Stimulated activated effector memory CD8-positive, alpha-beta T cell treated with anti-CD3 and anti-CD28 coated beads, Interleukin-12 subunit alpha, Interleukin-12 subunit beta, amount 100 ng/mL, for 72 hours (primary cell): ENCODE measurements around the gene CARS2.
A peak's percentile ranks its signal among the peaks of the same experiment; 100 is the strongest.

ENCODE experiments used
- ATAC-seq: fragments of 150-1000 bp; cut with Tn5 transposase; 2 replicates; pipeline ENCODE4 v1.10.0; 2021
- DNase-seq, 2 donors: peaks; one replicate each; pipeline ENCODE4 v3.0.0; 2021 to 2022; ENCODE audit warnings: low spot score in 2 of 2
- H3K27ac Mint-ChIP-seq: one replicate; pipeline ENCODE4 v1.8.0; 2022; ENCODE audit warnings: mild to moderate bottlenecking, mixed read lengths
- H3K36me3 Mint-ChIP-seq: one replicate; pipeline ENCODE4 v1.8.0; 2022; ENCODE audit warnings: mild to moderate bottlenecking, mixed read lengths
- H3K4me1 Mint-ChIP-seq: one replicate; pipeline ENCODE4 v1.8.0; 2022; ENCODE audit warnings: mixed read lengths
- H3K4me3 Mint-ChIP-seq: one replicate; pipeline ENCODE4 v1.8.0; 2022; ENCODE audit warnings: mild to moderate bottlenecking, mixed read lengths
- H3K9me3 Mint-ChIP-seq: one replicate; pipeline ENCODE4 v1.8.0; 2022; ENCODE audit warnings: mixed read lengths

CARS2 gene

DNA sequence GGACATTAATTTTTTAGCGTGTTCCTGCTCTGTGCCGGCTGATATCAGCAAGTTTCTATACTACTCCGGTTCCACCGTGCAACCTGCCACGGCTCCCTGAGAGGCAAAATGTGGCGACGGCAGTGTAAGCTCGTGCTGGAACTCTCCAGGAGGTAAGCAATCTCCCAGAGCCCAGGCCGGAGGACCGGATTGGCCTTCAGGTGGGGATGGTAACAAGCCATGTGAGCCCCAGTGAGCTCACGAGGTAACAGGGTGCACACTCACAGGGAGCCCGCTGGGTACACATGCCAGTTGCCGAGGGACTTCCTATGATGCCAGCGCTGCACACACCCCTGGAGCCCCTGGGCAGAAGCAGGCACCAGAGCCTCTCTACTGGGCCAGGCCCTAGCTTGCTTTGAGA is 52.1 kb downstream of the CARS2 start:
- DNase-seq (no peak), ATAC-seq (no peak)
- Mint-ChIP-seq H3K27ac (peak overlapping the region; percentile 54), H3K9me3 (peaks cover 3% of the 10 kb centered on the region), H3K4me1 (peaks cover 25% of the 10 kb centered on the region), H3K36me3 (peaks cover 44% of the 10 kb centered on the region), H3K4me3 (no peak overlapping the region)

GRCh38 chr13:110653271-110653670 is 52.6 kb downstream of the CARS2 start:
- ATAC-seq (no peak), DNase-seq (no peak)
- Mint-ChIP-seq H3K9me3 (peaks cover 3% of the 10 kb centered on the region), H3K4me3 (no peak overlapping the region), H3K4me1 (peaks cover 19% of the 10 kb centered on the region), H3K27ac (no peak overlapping the region), H3K36me3 (peaks cover 50% of the 10 kb centered on the region)

DNA sequence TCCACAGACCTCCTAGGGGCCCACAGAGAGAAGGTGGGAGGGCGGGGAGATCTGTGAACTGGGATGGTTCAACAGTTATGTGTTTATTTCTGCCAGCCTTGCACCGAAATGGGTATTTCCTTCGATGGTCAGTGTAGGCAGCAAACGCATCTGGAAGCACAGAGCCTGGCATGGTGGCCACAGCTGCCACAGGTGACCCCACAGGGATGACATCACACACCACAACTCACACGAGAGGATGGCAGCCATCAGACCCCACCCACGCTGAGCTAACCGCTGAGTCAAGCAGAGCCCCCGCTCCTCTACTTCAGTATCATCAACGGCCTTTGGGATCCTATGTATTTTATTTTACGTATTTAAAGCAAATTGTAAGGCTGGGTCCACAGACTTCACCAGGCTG is 53.2 kb downstream of the CARS2 start:
- H3K9me3 Mint-ChIP-seq = peaks cover under 1% of the 10 kb centered on the region
- H3K27ac Mint-ChIP-seq = no peak overlapping the region
- ATAC-seq (no peak), DNase-seq (no peak)
- H3K4me3 Mint-ChIP-seq = no peak overlapping the region
- peaks cover 50% of the 10 kb centered on the region for H3K36me3 Mint-ChIP-seq
- H3K4me1 Mint-ChIP-seq = peaks cover 14% of the 10 kb centered on the region

GRCh38 chr13:110652231-110652730 is 53.6 kb downstream of the CARS2 start:
- H3K36me3 Mint-ChIP-seq = peaks cover 50% of the 10 kb centered on the region
- H3K9me3 Mint-ChIP-seq = no peaks in the 10 kb centered on the region
- DNase-seq (no peak), ATAC-seq (no peak)
- H3K27ac Mint-ChIP-seq = no peak overlapping the region
- no peak overlapping the region for H3K4me3 Mint-ChIP-seq
- H3K4me1 Mint-ChIP-seq = peaks cover 12% of the 10 kb centered on the region

DNA sequence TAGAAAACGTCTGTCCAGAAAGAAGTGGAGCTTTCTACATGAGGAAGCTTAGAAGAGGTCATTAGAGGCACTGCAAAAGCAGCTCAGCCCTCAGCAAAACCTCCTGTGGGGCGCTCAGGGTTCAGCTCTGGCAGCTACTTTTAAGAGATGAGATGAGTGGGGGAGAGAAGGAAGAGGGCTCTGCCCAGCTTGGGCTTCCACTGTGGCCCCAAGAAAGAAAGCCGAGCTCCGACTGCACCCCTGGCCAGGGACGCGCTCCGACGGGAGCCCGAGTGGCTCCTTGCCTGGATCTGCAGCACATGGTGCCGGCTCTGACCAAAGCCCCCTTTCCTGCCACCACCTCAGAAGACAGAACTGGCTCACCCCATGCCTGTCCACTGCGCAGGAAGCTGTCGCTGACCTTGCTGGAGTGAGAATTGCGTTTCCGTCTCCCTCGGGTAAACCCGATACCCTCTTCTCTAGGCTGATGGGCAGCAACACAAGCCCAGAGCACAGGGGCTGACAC is 54.1 kb downstream of the CARS2 start:
- Mint-ChIP-seq H3K27ac (no peak overlapping the region), H3K9me3 (no peaks in the 10 kb centered on the region), H3K36me3 (peaks cover 55% of the 10 kb centered on the region), H3K4me3 (no peak overlapping the region), H3K4me1 (peaks cover 12% of the 10 kb centered on the region)
- DNase-seq (no peak), ATAC-seq (no peak)

DNA sequence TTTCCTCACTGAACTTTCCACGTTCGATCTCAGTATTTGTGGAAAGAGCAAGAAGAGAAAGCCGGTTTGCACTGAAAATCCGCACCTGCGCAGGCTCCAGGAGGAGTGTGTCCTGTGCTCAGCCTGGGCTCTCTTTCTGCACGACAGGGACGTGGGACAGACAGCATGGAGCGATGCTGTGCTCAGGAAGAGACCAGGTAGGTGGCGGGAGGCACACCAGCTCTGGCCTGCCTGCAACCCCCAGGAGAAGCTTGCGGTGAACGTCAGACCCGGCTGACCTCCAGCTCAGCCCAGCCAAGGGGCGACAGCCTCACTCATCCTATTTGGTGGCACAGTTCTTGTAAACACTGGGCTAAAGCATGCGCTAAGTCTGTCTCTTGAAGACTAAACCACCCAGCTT is 54.6 kb downstream of the CARS2 start:
- Mint-ChIP-seq H3K27ac (no peak overlapping the region), H3K4me1 (peaks cover 11% of the 10 kb centered on the region), H3K9me3 (no peaks in the 10 kb centered on the region), H3K36me3 (peaks cover 60% of the 10 kb centered on the region), H3K4me3 (no peak overlapping the region)
- no peak for ATAC-seq
- no peak for DNase-seq

- ATAC-seq (no peak), DNase-seq (no peak)
- Mint-ChIP-seq H3K4me1 (peaks cover 6% of the 10 kb centered on the region), H3K27ac (no peak overlapping the region), H3K4me3 (no peak overlapping the region), H3K36me3 (peaks cover 61% of the 10 kb centered on the region), H3K9me3 (no peaks in the 10 kb centered on the region)
These were observed 55.5 kb downstream of the CARS2 start for GRCh38 chr13:110650436-110650835.

GRCh38 chr13:110649551-110649950 is 56.4 kb downstream of the CARS2 start:
- H3K4me1 Mint-ChIP-seq = peaks cover 6% of the 10 kb centered on the region
- DNase-seq (no peak), ATAC-seq (no peak)
- no peak overlapping the region for H3K4me3 Mint-ChIP-seq
- H3K27ac Mint-ChIP-seq = peak overlapping the region; percentile 71
- peaks cover 56% of the 10 kb centered on the region for H3K36me3 Mint-ChIP-seq
- H3K9me3 Mint-ChIP-seq = no peaks in the 10 kb centered on the region

DNA sequence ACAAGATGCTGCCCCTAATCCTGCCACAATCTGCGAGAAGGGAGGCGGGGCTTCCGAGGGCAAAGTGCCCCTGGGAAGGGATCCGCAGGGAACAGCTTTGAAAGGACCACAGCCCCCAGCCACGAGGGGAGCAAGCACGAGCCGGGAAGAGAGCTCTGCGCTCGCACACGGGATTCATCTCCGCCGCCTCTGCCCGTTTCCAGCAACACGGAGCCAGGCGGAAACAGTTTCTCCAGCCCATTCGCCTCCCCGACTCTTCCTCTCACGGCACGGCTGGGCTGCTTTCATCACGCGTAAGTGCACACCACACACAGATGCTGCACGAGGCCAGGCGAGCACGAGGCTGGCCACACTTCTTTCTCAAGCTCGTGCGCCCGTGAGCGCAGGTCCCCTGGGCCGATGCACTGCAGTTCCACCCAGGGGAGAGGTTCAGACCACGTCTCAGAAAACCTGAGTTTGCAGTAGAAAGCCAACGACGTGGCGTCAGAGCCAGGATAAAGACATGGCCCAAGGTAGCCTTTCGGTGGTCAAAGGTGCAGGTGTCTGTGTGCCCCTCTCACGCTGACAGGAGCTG is 57.0 kb downstream of the CARS2 start:
- H3K9me3 Mint-ChIP-seq = no peaks in the 10 kb centered on the region
- peaks cover 60% of the 10 kb centered on the region for H3K36me3 Mint-ChIP-seq
- H3K4me3 Mint-ChIP-seq = no peak overlapping the region
- no peak for ATAC-seq
- DNase-seq = no peak
- H3K4me1 Mint-ChIP-seq = peaks cover 6% of the 10 kb centered on the region
- peak overlapping the region; percentile 71 for H3K27ac Mint-ChIP-seq

- H3K9me3 Mint-ChIP-seq = no peaks in the 10 kb centered on the region
- ATAC-seq (no peak), DNase-seq (no peak)
- peaks cover 6% of the 10 kb centered on the region for H3K4me1 Mint-ChIP-seq
- H3K27ac Mint-ChIP-seq = no peak overlapping the region
- H3K36me3 Mint-ChIP-seq = peaks cover 67% of the 10 kb centered on the region
- H3K4me3 Mint-ChIP-seq = no peak overlapping the region
These were observed 57.6 kb downstream of the CARS2 start for GRCh38 chr13:110648146-110648819.

GRCh38 chr13:110647365-110647737 is 58.6 kb downstream of the CARS2 start:
- ATAC-seq = no peak
- no peak for DNase-seq
- Mint-ChIP-seq H3K4me3 (no peak overlapping the region), H3K36me3 (peaks cover 76% of the 10 kb centered on the region), H3K27ac (no peak overlapping the region), H3K9me3 (no peaks in the 10 kb centered on the region), H3K4me1 (peaks cover 6% of the 10 kb centered on the region)

GRCh38 chr13:110646442-110647364 is 59.2 kb downstream of the CARS2 start:
- ATAC-seq (no peak), DNase-seq (no peak)
- Mint-ChIP-seq H3K27ac (peak overlapping the region; percentile 50), H3K36me3 (peaks cover 82% of the 10 kb centered on the region), H3K4me3 (no peak overlapping the region), H3K9me3 (no peaks in the 10 kb centered on the region), H3K4me1 (peaks cover 6% of the 10 kb centered on the region)

GRCh38 chr13:110645750-110646149 is 60.2 kb downstream of the CARS2 start:
- ATAC-seq (no peak), DNase-seq (no peak)
- H3K9me3 Mint-ChIP-seq = no peaks in the 10 kb centered on the region
- peak overlapping the region; percentile 50 for H3K27ac Mint-ChIP-seq
- peaks cover 6% of the 10 kb centered on the region for H3K4me1 Mint-ChIP-seq
- peaks cover 83% of the 10 kb centered on the region for H3K36me3 Mint-ChIP-seq
- no peak overlapping the region for H3K4me3 Mint-ChIP-seq

- DNase-seq (no peak), ATAC-seq (peak; percentile 79)
- H3K27ac Mint-ChIP-seq = peak overlapping the region; percentile 50
- H3K4me1 Mint-ChIP-seq = peaks cover 6% of the 10 kb centered on the region
- peaks cover 83% of the 10 kb centered on the region for H3K36me3 Mint-ChIP-seq
- no peak overlapping the region for H3K4me3 Mint-ChIP-seq
- no peaks in the 10 kb centered on the region for H3K9me3 Mint-ChIP-seq
These were observed 60.9 kb downstream of the CARS2 start for GRCh38 chr13:110644892-110645521.
